HCT116 (cell line): ENCODE results near the gene WWOX. TPM values are rescaled to one million over a fixed set of nuclear protein-coding genes. Genes with fewer than 3 reads are reported as not detected.

Experiments used
- ATAC-seq: fragments of 200-7000 bp; cut with Tn5 transposase; 2 replicates; pipeline ENCODE4 v1.9.1; 2020; ENCODE audit warnings: mild to moderate bottlenecking, moderate library complexity
- BruUV-seq: library from RNA; stranded (reverse); fragments of 400-500 nt; replicated peaks from 2 replicates; lab custom pipeline; 2021; lab: Mats Ljungman, UMichigan
- CTCF ChIA-PET: fragments of 300-600 bp; sonication (Branson Sonifier 250); formaldehyde crosslinking; loops from one replicate; lab custom pipeline; 2021; ENCODE audit warnings: antibody characterized with exemption; lab: Charles Lee
- POLR2A ChIA-PET: fragments of 300-600, 350-600 bp; sonication (Branson Sonifier 250); formaldehyde crosslinking; loops from one replicate; lab custom pipeline; 2021; ENCODE audit warnings: antibody characterized with exemption; lab: Charles Lee
- RAD21 ChIA-PET, 2 experiments: fragments of 300-600 bp; sonication (Branson Sonifier 250); formaldehyde crosslinking; loops; one replicate each; lab custom pipeline; 2023; ENCODE audit warnings: low total read pairs in 2 of 2; ENCODE audit not compliant: uncharacterized antibody in 2 of 2, unreplicated experiment in 2 of 2, low non-redundant PET in 1 of 2; lab: Charles Lee
- DNase-seq: peaks from one replicate; pipeline ENCODE4 v3.0.0-alpha.2; 2010; ENCODE audit warnings: low read depth, low spot score
- H2AFZ ChIP-seq: fragments of 200-600 bp; shearing (Covaris generic), sonication (generic); 2 replicates; pipeline ENCODE4 v1.6.1; 2017; ENCODE audit warnings: low read depth, mixed run types, mixed read lengths, antibody characterized with exemption, low read length; ENCODE audit not compliant: poor library complexity, severe bottlenecking
- H3K27ac ChIP-seq: 2 replicates; pipeline ENCODE4 v1.5.1; 2012; ENCODE audit warnings: low read depth, low read length
- H3K27me3 ChIP-seq: fragments of 200-600 bp; sonication (generic); 2 replicates; pipeline ENCODE4 v1.6.1; 2016; ENCODE audit warnings: mixed run types, low read length, mixed read lengths; ENCODE audit not compliant: insufficient read depth
- H3K36me3 ChIP-seq, 2 experiments: fragments of 200-500 bp in 1 of 2; fragments of 200-600 bp in 1 of 2; sonication (Bioruptor generic) in 1 of 2; sonication (generic) in 1 of 2; 2 replicates each; pipeline versions ENCODE4 v1.5.1 to v1.6.1; 2014 to 2016; ENCODE audit warnings: low read length in 2 of 2, inconsistent platforms in 1 of 2, mixed read lengths in 1 of 2, mixed run types in 1 of 2; ENCODE audit not compliant: insufficient read depth in 2 of 2, control insufficient read depth in 1 of 2
- H3K4me1 ChIP-seq, 2 experiments: fragments of 200-600 bp in 1 of 2; sonication (generic) in 1 of 2; 2 replicates each; pipeline versions ENCODE4 v1.5.1 to v1.6.1; 2012 to 2017; ENCODE audit warnings: low read length in 2 of 2, inconsistent platforms in 1 of 2, mild to moderate bottlenecking in 1 of 2, mixed read lengths in 1 of 2, mixed run types in 1 of 2, moderate library complexity in 1 of 2; ENCODE audit not compliant: insufficient read depth in 2 of 2, control insufficient read depth in 1 of 2
- H3K4me2 ChIP-seq: fragments of 200-600 bp; sonication (generic); 2 replicates; pipeline ENCODE4 v1.6.1; 2017; ENCODE audit warnings: mixed run types, low read length, mixed read lengths
- H3K4me3 ChIP-seq, 2 experiments: fragments of 200-600 bp in 1 of 2; sonication (generic) in 1 of 2; replicated peaks in 1 of 2; 2 replicates each; pipeline ENCODE4 v1.5.1; 2011 to 2016; ENCODE audit warnings: low read length in 2 of 2, control low read depth in 1 of 2, low read depth in 1 of 2, mild to moderate bottlenecking in 1 of 2, mixed read lengths in 1 of 2, mixed run types in 1 of 2
- H3K79me2 ChIP-seq: fragments of 200-600 bp; sonication (generic); 2 replicates; pipeline ENCODE4 v1.6.1; 2017; ENCODE audit warnings: mild to moderate bottlenecking, mixed run types, low read length, moderate library complexity, mixed read lengths; ENCODE audit not compliant: insufficient read depth
- H3K9ac ChIP-seq: fragments of 200-600 bp; sonication (generic); 2 replicates; pipeline ENCODE4 v1.6.1; 2016; ENCODE audit warnings: low read length, mixed read lengths
- H3K9me2 ChIP-seq: fragments of 200-600 bp; sonication (generic), shearing (Covaris generic); 2 replicates; pipeline ENCODE4 v1.6.1; 2017; ENCODE audit warnings: mixed run types, mild to moderate bottlenecking, moderate library complexity; ENCODE audit not compliant: insufficient read depth
- H3K9me3 ChIP-seq, 2 experiments: fragments of 200-500 bp in 1 of 2; fragments of 200-600 bp in 1 of 2; sonication (Bioruptor generic) in 1 of 2; sonication (generic) in 1 of 2; 2 replicates each; pipeline ENCODE4 v1.6.1; 2014 to 2017; ENCODE audit warnings: low read length in 2 of 2, mixed read lengths in 2 of 2, inconsistent platforms in 1 of 2, low read depth in 1 of 2, mild to moderate bottlenecking in 1 of 2, mixed run types in 1 of 2, moderate library complexity in 1 of 2; ENCODE audit not compliant: control insufficient read depth in 1 of 2, insufficient read depth in 1 of 2
- H4K20me1 ChIP-seq: fragments of 200-600 bp; sonication (generic), shearing (Covaris generic); 2 replicates; pipeline ENCODE4 v1.6.1; 2017; ENCODE audit warnings: mixed run types, mild to moderate bottlenecking, moderate library complexity; ENCODE audit not compliant: insufficient read depth
- CEBPB ChIP-seq: IDR thresholded peaks from 2 replicates; pipeline ENCODE4 v1.6.1; 2012; ENCODE audit warnings: low read depth
- FOSL1 ChIP-seq: IDR thresholded peaks from 2 replicates; pipeline ENCODE4 v1.6.1; 2012; ENCODE audit warnings: low read depth
- POLR2A ChIP-seq: IDR thresholded peaks from 2 replicates; pipeline ENCODE4 v1.7.0; 2011; ENCODE audit warnings: borderline replicate concordance; ENCODE audit not compliant: insufficient read depth, insufficient read length; ENCODE audit errors: extremely low read depth
- POLR2AphosphoS5 ChIP-seq: IDR thresholded peaks from 2 replicates; pipeline ENCODE4 v1.6.1; 2011; ENCODE audit warnings: mild to moderate bottlenecking, low read depth, low read length, moderate library complexity
- TCF7L2 ChIP-seq: IDR thresholded peaks from 2 replicates; pipeline ENCODE4 v1.7.0; 2011; ENCODE audit warnings: borderline replicate concordance, inconsistent platforms; ENCODE audit not compliant: insufficient read depth, insufficient read length; ENCODE audit errors: extremely low read depth
- ZBTB33 ChIP-seq: IDR thresholded peaks from 2 replicates; pipeline ENCODE4 v1.6.1; 2011; ENCODE audit warnings: mild to moderate bottlenecking, low read length, moderate library complexity; ENCODE audit not compliant: insufficient replicate concordance; ENCODE audit errors: extremely low read depth
- ZFX ChIP-seq: fragments of 450-650 bp; IDR thresholded peaks from 2 replicates; pipeline ENCODE4 v1.6.1; 2017
- intact Hi-C: fragments of 100-400 bp; cut with micrococcal nuclease; formaldehyde crosslinking; loops from 2 replicates; pipeline ENCODE4 v1.10.0; 2022
- total RNA-seq: library from RNA; stranded (reverse); gene quantifications from one replicate; pipeline ENCODE4 v1.2.1, GENCODE V29; 2021; ENCODE audit not compliant: unreplicated experiment

The WWOX gene
- total RNA-seq, 1 experiment from 2014 or later, result 13.7 TPM

- TF ChIP-seq ZBTB33, result no peak
- no peak for TF ChIP-seq CEBPB
- no peak for TF ChIP-seq FOSL1
- TF ChIP-seq TCF7L2, result no peak
- Histone ChIP-seq H2AFZ (no peak overlapping the region), H3K27me3 (no peaks in the 10 kb centered on the region), H3K27ac (no peak overlapping the region), H3K9me3 (no peaks in the 10 kb centered on the region), H4K20me1 (no peaks in the 10 kb centered on the region), H3K36me3 (no peaks in the 10 kb centered on the region), H3K9me2 (no peaks in the 10 kb centered on the region), H3K79me2 (no peaks in the 10 kb centered on the region), H3K4me1 (no peaks in the 10 kb centered on the region), H3K4me2 (no peak overlapping the region), H3K4me3 (no peak overlapping the region), H3K9ac (no peak overlapping the region)
- ChIA-PET RAD21 (no interaction called here), POLR2A (no interaction called here), CTCF (no interaction called here)
- DNase-seq (no peak), ATAC-seq (no peak)
- intact Hi-C loops, result no loop called here
- BruUV-seq, result no TSS peak
Observed at GRCh38 chr16:78474762-78475161, 375.3 kb downstream of the WWOX start.

GRCh38 chr16:78476615-78477014 lies 377.2 kb downstream of the WWOX start:
- Histone ChIP-seq H3K4me3 (no peak overlapping the region), H3K4me1 (no peaks in the 10 kb centered on the region), H2AFZ (no peak overlapping the region), H3K27me3 (no peaks in the 10 kb centered on the region), H3K9ac (no peak overlapping the region), H3K79me2 (no peaks in the 10 kb centered on the region), H3K4me2 (no peak overlapping the region), H3K9me2 (no peaks in the 10 kb centered on the region), H3K36me3 (no peaks in the 10 kb centered on the region), H4K20me1 (no peaks in the 10 kb centered on the region), H3K27ac (no peak overlapping the region), H3K9me3 (no peaks in the 10 kb centered on the region)
- no TSS peak for BruUV-seq
- TF ChIP-seq POLR2AphosphoS5 (no peak), ZFX (no peak), POLR2A (no peak), FOSL1 (no peak), TCF7L2 (no peak)
- intact Hi-C loops, result no loop called here
- ATAC-seq, result no peak
- ChIA-PET POLR2A (no interaction called here), CTCF (no interaction called here), RAD21 (no interaction called here)
- DNase-seq, result no peak
